Prostate gland (tissue), 2 donors: ENCODE data around the gene APBA2. TPM values are rescaled to one million over a fixed set of nuclear protein-coding genes. Genes with fewer than 3 reads are reported as not detected.

Experiments used
- DNase-seq: peaks from one replicate; pipeline ENCODE4 v3.0.0-alpha.2; 2019; ENCODE audit warnings: low spot score
- H3K27ac ChIP-seq, 2 donors: fragments of 200-600 bp; sonication (generic); 2 replicates each; pipeline ENCODE4 v1.5.1; 2017 to 2019
- H3K27me3 ChIP-seq: fragments of 200-600 bp; sonication (generic); replicated peaks from 2 replicates; pipeline ENCODE4 v1.5.1; 2019; ENCODE audit not compliant: insufficient read depth
- H3K36me3 ChIP-seq, 2 donors: fragments of 200-600 bp; sonication (generic); 1 replicate in 1 of 2; 2 replicates in 1 of 2; pipeline versions ENCODE4 v1.5.1 to v1.8.1; 2017 to 2019
- H3K4me1 ChIP-seq: fragments of 200-600 bp; sonication (generic); replicated peaks from 2 replicates; pipeline ENCODE4 v1.5.1; 2019
- H3K4me3 ChIP-seq, 2 donors: fragments of 200-600 bp; sonication (generic); 2 replicates each; pipeline ENCODE4 v1.5.1; 2017 to 2019
- H3K9me3 ChIP-seq: fragments of 200-600 bp; sonication (generic); 2 replicates; pipeline ENCODE4 v1.5.1; 2017
- POLR2A ChIP-seq: fragments of 450-650 bp; IDR thresholded peaks from one replicate; pipeline ENCODE4 v1.6.1; 2016; ENCODE audit warnings: antibody characterized with exemption, mild to moderate bottlenecking
- POLR2AphosphoS5 ChIP-seq: sonication (generic); formaldehyde crosslinking; IDR thresholded peaks from one replicate; pipeline ENCODE4 v1.6.1; 2017; ENCODE audit warnings: antibody characterized with exemption
- WGBS: methylation state at CpG from one replicate; pipeline ENCODE4 v1.1.5; 2018; 5-methylcytosine and 5-hydroxymethylcytosine counted together
- intact Hi-C: fragments of 100-400 bp; cut with DNase I; formaldehyde crosslinking; loops from one replicate; pipeline ENCODE4 v1.14.2; 2022
- total RNA-seq, 2 donors: library from RNA; depleted of rRNA; stranded (reverse); fragments of >200 nt; gene quantifications; one replicate each; pipeline ENCODE4 v1.1.0, GENCODE V29; 2016
- TF ChIP-seq, protein P1 (sequence below), 4 experiments: fragments of 200-600 bp in 2 of 4; fragments of 450-650 bp in 2 of 4; sonication (generic) in 2 of 4; IDR thresholded peaks; 1 replicate in 3 of 4; 2 replicates in 1 of 4; pipeline ENCODE4 v1.5.1; 2016 to 2019; ENCODE audit warnings: antibody characterized with exemption in 4 of 4, mild to moderate bottlenecking in 2 of 4, moderate library complexity in 2 of 4

The APBA2 gene
- total RNA-seq, 2 donors from 2014 or later, result 2.6 to 25.3 TPM

DNA sequence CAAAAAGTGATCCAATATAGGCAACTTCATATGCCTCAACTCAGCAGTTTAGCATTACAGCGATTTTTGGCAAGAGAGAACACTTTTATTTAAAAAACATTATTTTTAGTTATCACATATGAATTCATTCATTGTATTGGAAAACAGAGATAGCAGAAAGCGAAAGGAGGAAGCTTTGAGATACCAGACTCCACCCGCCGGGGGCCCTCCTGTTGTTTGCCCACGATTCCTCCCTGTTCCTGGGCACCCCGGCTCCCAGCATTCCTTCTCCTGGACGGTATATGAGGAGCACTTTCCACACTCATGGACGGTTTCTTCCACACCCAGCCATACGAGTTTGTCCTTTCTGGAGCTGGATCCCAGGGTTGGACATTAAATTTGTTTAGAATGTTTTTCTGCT lies 18.2 kb downstream of the APBA2 start:
- 73% methylated on average over 9 of the region's 9 CpGs for WGBS
- H3K27ac ChIP-seq, result no peak overlapping the region
- no peaks in the 10 kb centered on the region for H3K4me1 ChIP-seq
- H3K4me3 ChIP-seq, result no peak overlapping the region
- no peaks in the 10 kb centered on the region for H3K27me3 ChIP-seq
- intact Hi-C loops, result no loop called here
- no peak for TF ChIP-seq POLR2AphosphoS5
- no peak for TF ChIP-seq POLR2A
- TF ChIP-seq, protein P1, sequence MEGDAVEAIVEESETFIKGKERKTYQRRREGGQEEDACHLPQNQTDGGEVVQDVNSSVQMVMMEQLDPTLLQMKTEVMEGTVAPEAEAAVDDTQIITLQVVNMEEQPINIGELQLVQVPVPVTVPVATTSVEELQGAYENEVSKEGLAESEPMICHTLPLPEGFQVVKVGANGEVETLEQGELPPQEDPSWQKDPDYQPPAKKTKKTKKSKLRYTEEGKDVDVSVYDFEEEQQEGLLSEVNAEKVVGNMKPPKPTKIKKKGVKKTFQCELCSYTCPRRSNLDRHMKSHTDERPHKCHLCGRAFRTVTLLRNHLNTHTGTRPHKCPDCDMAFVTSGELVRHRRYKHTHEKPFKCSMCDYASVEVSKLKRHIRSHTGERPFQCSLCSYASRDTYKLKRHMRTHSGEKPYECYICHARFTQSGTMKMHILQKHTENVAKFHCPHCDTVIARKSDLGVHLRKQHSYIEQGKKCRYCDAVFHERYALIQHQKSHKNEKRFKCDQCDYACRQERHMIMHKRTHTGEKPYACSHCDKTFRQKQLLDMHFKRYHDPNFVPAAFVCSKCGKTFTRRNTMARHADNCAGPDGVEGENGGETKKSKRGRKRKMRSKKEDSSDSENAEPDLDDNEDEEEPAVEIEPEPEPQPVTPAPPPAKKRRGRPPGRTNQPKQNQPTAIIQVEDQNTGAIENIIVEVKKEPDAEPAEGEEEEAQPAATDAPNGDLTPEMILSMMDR (IDR thresholded peaks at IDR 0.05), result no peak
- H3K36me3 ChIP-seq, result no peaks in the 10 kb centered on the region
- no peak for DNase-seq
- no peaks in the 10 kb centered on the region for H3K9me3 ChIP-seq

- Histone ChIP-seq H3K36me3 (no peaks in the 10 kb centered on the region), H3K4me3 (no peak overlapping the region), H3K9me3 (no peaks in the 10 kb centered on the region), H3K4me1 (no peaks in the 10 kb centered on the region), H3K27me3 (no peaks in the 10 kb centered on the region), H3K27ac (no peak overlapping the region)
- DNase-seq, result no peak
- WGBS, result 60% methylated on average over 11 of the region's 11 CpGs
- intact Hi-C loops, result no loop called here
- TF ChIP-seq, protein P1 (IDR thresholded peaks at IDR 0.05), result no peak
- no peak for TF ChIP-seq POLR2A
- no peak for TF ChIP-seq POLR2AphosphoS5
These were observed 19.0 kb downstream of the APBA2 start for GRCh38 chr15:28904541-28905315.

DNA sequence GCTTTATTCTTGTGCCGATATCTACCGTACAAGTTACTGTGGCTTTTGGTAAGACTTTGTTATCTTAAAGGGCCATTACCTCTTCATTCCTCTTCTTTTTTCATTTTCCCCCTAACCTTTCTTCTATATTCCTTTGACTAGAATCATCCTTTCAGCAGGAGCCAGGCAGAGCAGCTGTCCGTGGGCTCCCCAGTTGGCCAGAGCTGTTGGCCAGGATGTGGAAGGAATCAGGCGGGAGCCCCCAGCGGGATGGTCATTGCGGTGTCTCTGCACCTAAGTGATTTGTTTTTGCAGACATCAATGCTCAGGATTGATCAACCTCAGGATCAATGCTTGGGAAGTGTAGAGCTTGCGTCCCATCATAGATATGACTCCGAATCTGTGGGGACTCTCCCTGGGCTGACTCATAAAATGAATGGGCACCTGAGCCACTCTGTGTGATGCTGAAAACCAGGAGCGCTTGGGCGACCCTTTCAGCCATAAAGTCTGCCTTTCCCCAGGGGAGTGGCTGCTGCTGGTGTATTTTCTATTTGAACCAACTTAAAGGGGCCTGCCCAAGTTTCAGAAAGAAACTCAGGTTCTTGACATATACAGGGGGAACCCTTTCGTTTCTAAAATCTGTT lies 21.7 kb downstream of the APBA2 start:
- Histone ChIP-seq H3K4me3 (no peak overlapping the region), H3K27ac (no peak overlapping the region), H3K36me3 (no peaks in the 10 kb centered on the region), H3K27me3 (no peaks in the 10 kb centered on the region), H3K9me3 (no peaks in the 10 kb centered on the region), H3K4me1 (no peaks in the 10 kb centered on the region)
- intact Hi-C loops, result no loop called here
- DNase-seq, result no peak
- WGBS, result 89% methylated on average over 11 of the region's 11 CpGs
- TF ChIP-seq POLR2AphosphoS5, result no peak
- TF ChIP-seq, protein P1 (IDR thresholded peaks at IDR 0.05), result no peak

DNA sequence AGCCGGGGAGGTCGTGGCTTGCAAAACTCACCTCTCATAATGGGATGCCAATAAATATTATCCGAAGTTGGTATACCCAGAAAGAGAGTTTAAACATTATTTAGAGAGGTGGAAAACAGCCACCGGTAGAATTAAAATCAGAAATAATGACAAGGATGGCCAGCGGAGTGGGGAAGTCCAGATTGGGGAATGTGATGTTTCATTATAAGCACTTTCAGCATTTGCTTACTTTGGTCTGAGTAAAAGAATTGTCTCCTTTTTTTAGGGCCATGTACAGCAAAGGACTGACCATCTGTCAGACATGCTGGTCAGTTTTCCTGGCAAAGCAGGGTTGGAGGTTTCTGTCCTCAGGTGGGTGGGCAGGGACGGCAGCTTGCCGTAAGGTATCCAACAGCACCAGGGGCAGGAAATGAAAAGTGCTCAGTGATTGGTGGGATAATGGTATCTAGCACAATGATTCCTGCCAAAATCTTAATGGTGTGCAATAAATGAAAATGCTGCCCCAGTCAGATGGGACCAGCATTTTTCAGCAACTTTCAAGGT lies 24.3 kb downstream of the APBA2 start:
- Histone ChIP-seq H3K4me1 (no peaks in the 10 kb centered on the region), H3K4me3 (no peak overlapping the region), H3K9me3 (no peaks in the 10 kb centered on the region), H3K27me3 (no peaks in the 10 kb centered on the region), H3K27ac (no peak overlapping the region), H3K36me3 (no peaks in the 10 kb centered on the region)
- no peak for DNase-seq
- TF ChIP-seq POLR2A (no peak), POLR2AphosphoS5 (no peak)
- TF ChIP-seq, protein P1 (IDR thresholded peaks at IDR 0.05), result no peak
- intact Hi-C loops, result no loop called here
- WGBS, result 81% methylated on average over 7 of the region's 7 CpGs
